ELF-1 (cell line): ENCODE data around the gene SSPN.

ENCODE experiments used
- DNase-seq: peaks from one replicate; pipeline ENCODE4 v3.0.0-alpha.2; 2016; ENCODE audit warnings: low read depth, low spot score

The SSPN gene

GRCh38 chr12:26265606-26266005 lies 70.2 kb downstream of the SSPN start:
- DNase-seq = no peak

- no peak for DNase-seq
Observed at GRCh38 chr12:26266881-26267280, 71.5 kb downstream of the SSPN start.

GRCh38 chr12:26268841-26269561 lies 73.6 kb downstream of the SSPN start:
- no peak for DNase-seq

- DNase-seq = no peak
Observed at GRCh38 chr12:26269562-26270284, 74.3 kb downstream of the SSPN start.

- no peak for DNase-seq
Observed at GRCh38 chr12:26271024-26271423, 75.7 kb downstream of the SSPN start.

GRCh38 chr12:26271889-26272492 lies 76.6 kb downstream of the SSPN start:
- DNase-seq = no peak

DNA sequence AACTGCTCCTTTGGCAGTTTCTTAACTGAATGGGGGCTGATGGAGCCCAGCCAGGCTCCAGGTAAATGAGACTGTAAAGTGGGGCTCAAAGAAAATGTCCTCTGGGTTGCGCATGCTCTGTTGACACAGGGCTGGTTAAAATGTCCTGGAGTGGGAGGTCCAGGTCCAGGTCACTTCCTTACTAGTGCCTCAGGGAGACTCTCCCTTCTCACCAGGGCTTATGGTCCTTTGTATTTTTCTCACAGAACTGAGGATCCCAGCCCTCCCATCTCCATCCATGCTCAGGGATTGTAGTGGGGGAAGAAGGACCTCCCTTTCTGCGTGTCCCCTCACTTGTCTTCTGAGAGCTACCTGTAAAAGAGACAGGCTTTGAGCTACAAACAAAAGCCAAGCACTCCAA lies 77.5 kb downstream of the SSPN start:
- DNase-seq = no peak

- DNase-seq = peak; percentile 76
Observed at GRCh38 chr12:26273811-26274210, 78.4 kb downstream of the SSPN start.

- peak; percentile 79 for DNase-seq
Observed at GRCh38 chr12:26274441-26275312, 79.3 kb downstream of the SSPN start.

DNA sequence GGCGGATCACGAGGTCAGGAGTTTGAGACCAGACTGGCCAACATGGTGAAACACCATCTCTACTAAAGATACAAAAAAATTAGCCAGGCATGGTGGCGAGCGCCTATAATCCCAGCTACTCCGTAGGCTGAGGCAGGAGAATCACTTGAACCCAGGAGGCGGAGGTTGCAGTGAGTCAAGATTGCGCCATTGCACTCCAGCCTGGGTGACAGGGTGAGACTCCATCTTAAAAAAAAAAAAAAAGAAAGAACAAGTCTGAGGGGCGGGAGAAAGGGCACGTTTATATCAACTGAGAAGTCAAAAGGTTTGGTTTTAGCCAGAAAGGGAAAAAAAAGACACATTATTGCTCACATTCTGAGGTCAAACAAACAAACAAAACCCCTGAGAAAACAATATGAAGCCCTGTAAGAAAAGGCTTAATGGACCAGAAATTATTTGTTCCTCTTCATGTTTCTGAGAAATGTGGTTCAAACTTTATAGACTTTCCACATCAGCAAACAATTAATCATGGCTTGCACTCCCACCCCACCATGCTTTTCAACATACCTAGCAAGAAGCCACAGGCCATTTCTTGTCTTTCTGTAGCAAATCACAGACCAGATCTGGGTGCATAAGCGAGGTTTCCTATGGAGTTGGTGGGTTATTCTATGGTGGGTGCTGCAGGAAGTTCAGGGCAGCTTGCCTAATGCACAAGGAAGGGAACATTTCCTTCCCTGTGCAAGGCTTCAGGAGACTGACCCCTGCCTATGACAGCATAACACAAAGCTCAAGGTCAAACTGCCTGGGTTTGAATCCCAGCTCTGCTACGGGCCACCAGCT lies 80.1 kb downstream of the SSPN start:
- no peak for DNase-seq

- no peak for DNase-seq
Observed at GRCh38 chr12:26276709-26277108, 81.3 kb downstream of the SSPN start.

DNA sequence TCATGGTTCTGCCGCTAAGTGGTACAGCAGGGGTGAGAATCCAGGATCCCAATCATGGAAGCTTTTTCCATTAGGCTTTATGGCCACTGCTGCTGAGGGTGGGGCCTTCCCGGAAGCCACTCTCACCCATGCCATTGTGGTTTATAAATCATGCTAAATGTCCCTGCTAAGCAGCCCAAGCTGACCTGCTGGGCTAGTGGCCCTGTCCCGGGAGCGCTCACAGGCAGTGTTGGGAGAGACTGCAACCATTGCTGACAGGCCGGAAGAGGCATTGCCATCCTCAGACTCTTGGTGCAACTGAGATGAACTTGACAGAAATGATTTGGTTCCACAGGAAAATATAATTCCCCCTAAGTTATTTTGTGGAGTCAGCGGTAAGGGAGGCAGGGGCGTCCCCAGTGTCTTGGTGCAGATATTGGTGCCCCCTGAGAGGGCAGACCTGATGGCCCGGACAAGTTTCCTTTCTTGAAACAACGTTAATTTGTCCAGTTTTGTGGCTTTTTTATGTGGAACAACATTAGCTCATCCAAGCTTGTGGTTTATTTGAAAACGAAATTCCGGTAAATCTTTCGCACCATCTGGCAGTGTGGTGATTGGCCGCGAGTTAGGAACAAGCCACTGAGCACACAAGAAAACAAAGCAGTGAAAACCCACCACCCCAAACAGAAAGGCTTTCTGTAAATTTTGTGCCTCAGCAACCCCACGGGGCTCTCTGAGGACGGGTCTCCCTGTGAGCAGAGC lies 82.3 kb downstream of the SSPN start:
- no peak for DNase-seq

DNA sequence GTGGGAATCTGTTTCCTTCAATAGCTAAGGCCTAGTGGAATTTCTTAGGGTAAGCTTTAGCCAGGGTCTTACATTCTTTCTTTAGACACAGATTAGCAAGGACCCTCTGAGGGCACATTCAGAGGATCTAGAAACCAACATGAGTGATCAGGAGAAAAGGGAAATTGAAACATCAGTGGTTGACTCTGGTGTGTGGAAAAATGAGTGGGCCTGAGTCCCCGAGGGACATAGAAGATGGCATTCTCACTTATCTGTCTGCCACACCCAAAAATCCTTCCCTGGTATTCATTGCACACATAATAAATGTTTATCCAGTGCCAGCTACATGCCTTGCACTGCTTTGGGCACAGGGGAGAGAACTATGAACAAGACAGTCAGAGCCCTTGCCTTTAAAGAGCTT lies 82.9 kb downstream of the SSPN start:
- DNase-seq = no peak

GRCh38 chr12:26278666-26279065 lies 83.3 kb downstream of the SSPN start:
- DNase-seq = no peak

- no peak for DNase-seq
Observed at GRCh38 chr12:26279091-26279490, 83.7 kb downstream of the SSPN start.

GRCh38 chr12:26279908-26280307 lies 84.5 kb downstream of the SSPN start:
- no peak for DNase-seq

DNA sequence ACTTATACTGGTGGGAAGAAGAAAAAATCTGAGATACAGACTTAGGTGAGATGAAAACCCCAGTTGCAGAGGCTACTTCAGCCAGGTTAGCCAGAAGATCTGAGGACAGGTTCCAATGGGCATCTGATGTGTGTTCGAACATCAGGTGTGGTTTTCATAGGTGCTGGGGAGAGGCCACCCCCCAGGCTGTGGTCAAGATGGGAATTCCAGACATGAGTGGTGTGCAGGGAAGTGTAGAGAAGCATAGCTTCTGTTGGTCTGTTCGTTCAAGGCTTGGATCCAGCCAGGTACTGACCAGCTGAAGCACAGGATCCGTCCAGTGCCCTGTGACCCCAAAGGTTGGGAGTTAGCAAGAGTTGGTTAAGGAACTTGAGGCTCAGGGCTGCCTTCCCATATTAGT lies 85.5 kb downstream of the SSPN start:
- DNase-seq = no peak

DNA sequence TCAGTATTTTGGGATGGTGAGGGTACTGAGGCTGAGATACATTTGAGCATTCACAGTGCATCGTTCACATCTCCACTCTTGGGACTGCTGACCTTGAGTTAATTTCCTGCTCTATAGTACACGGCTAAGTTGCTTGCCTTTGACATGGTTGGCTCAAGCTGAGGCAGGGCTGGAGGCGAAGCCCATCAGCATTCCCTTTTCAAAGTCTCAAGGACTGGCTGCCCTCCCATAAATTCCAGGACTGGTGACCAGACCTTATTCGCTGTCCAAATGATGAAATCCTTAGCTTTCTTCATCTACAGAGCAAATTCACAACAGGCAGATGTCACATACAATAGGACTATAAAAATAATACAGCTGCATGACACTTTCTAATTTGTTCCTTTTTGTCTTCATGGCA lies 85.9 kb downstream of the SSPN start:
- no peak for DNase-seq

GRCh38 chr12:26282339-26282940 lies 87.1 kb downstream of the SSPN start:
- no peak for DNase-seq

GRCh38 chr12:26283046-26283445 lies 87.7 kb downstream of the SSPN start:
- no peak for DNase-seq
